HG03571 (cell line): ENCODE measurements around the gene KIAA1210.

Experiments used
- ATAC-seq: cut with Tn5 transposase; IDR thresholded peaks from one replicate; pipeline ENCODE4 v1.9.1; 2021; ENCODE audit not compliant: unreplicated experiment

The KIAA1210 gene

DNA sequence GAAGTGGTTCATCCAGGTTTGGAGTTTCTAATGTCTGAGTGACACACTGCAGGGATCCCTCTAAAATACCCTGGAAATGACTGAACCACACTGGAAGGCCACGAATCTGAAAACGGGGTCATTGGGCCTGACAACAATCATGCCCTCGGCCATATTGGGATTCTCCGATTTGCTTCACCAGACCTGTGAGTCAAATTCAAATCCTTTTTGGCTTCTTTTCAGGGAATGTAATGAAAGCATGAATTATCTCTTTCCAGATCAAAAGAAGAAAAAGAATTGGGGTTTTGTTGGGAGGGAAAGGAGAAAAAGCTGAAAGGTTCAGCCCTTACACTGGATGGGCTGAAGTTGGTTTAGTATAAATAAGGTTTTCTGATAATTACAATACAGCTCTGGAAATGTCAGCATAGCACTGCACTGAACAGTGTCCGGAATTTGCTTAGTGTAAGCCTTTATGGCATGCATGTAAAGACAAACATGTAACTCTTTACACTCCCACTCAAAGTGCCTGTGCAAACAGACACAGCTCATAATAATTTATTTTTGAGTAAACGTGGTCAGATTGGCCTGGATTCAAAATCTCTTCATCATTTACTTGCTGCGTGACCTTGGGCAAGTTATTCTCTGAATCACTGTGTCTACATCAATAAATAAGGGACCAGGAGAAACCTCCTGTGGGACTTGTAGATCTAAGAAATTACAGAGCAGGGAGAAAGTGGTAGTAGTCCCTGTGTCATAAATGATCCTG, 33.4 kb downstream of the KIAA1210 start:
- ATAC-seq = no peak

DNA sequence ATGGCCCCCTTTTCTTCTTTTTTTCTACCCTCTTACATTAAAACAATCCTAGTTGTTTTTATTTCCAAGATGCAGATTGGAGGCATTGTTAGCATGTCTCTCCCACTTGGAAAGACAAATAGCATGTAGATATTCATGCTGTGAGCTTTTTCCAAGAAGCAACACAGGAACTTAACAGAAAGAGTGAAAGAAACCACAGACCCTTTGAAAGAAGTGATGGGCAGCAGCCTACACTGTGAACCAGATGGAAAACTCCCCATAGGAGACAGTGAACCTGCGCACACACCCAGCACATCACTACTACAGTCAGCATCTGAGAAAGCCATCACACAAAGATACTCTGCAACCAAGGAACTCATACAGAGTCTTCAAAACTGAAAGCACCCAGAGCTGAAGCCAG, 37.0 kb downstream of the KIAA1210 start:
- ATAC-seq = no peak

DNA sequence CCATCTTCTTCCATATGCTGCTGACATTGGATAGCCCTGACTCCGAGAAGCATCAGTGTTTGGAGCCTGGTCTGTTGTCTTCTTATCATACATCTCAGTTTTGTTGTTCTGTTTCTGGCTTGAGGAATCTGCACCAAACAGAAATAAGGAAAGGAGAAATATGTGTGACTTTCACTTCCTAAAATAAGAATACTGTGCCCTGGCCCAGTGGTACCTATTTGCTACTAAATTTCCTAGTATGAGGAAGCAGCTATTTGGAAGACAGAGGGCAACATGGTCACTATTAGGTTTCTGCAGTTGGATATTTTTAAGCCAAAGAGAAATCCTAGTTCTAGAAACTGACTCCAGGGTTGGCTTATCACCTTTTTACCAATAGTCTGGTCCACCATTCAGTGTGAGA, 38.0 kb downstream of the KIAA1210 start:
- no peak for ATAC-seq

DNA sequence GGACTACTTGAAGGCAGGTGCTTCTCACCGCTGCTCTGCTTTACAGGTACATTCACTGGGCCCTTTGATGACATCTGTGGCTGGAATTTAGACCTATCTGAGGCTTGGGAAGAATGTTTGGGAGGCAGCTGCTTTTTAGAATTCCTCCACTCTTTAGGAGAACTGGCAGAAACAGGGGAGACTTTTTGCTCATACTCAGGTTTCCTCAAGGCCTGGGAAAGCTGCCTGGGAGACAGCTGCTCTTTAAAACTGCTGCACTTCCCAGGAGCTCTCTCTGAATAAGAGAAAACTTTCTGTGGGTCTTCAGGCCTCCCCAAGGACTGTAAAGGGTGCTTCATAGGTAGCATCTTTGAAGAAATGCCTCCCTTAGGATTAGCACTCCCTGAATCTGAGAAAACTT, 40.5 kb downstream of the KIAA1210 start:
- ATAC-seq = no peak

DNA sequence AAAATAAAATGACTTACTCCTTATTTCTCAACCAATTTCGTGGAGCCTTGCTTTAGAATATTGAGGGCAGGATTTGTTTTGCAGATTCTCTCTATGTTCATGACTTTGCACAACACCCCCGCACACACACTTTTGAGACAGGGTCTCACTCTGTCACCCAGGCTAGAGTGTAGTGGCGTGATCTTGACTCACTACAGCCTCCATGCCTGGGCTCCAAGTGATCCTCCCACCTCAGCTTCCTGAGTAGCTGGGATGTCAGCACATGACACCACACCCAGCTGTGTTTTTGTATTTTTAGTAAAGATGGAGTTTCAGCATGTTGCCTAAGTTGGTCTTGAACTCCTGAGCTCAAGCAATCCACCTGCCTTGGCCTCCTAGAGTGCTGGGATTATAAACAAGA, 42.8 kb downstream of the KIAA1210 start:
- no peak for ATAC-seq

DNA sequence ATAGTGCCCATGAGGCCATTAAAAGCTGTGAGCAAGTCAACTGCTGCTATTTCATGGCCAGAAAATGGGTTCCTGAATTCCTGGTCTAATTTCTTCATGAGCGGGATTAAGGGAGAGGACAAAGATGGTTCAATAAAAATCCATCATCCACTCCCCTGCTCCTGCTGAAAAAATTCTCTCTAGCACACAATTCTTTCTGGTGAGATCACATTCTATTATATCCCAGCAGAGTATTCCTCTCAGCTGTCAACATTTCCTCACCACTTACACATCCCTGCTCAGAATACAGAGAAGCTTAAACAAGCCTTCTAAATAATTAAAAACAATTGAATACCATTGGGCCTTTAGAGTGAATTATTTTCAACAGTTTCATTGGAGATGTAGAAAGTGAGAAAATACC, 45.3 kb downstream of the KIAA1210 start:
- no peak for ATAC-seq

DNA sequence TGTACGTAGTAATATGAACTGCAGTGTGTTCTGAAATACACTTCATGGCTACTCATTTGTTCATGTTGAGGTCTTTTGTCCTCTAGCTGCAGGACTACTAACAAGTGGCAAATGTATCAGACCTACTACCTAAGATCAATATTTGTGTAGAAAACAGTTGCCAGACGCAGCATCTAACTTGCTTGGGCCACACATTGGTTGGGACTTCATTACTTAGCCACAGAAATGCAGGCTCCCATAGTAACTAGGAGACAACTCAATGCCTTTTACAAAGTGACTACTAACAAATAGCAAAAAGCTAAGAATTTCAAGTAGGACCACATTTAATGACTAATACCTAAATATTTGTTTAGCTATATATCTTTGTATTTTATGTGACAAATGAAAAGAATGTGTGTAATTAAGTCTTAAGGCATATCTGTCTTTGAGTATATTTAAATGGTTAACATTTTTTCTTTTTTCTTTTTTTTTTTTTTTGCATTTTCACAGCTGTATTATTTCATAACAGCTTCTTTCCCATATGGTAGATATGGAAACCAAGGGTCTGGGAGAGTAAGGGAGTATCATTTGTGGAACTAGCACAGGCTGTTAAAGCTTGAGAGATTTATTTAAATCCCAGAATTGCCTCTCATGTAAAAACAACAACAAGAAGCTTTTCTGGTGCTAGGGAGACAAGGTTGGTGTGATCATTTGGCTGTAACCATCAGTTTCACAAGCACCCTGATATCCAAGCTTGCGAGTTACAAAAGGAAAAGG, 52.2 kb downstream of the KIAA1210 start:
- ATAC-seq = no peak

DNA sequence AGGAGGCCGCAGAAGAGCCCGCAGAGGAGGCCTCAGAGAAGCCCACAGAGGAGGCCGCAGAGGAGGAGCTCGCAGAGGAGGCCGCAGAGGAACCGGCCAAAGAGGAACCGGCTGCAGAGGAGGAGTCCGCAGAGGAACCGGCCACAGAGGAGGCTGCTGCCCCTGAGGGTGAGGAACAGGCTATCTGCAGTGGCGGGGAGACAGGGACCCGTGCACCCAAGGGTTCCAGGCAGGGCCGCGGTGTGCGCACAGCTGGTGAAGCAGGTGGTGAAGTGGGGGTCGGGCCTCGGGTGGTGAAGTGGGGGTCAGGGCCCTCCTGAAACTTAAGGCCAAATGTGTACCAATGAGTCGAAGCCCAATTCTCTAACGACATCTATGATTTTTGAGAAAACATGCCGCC, 53.7 kb downstream of the KIAA1210 start:
- ATAC-seq = no peak

DNA sequence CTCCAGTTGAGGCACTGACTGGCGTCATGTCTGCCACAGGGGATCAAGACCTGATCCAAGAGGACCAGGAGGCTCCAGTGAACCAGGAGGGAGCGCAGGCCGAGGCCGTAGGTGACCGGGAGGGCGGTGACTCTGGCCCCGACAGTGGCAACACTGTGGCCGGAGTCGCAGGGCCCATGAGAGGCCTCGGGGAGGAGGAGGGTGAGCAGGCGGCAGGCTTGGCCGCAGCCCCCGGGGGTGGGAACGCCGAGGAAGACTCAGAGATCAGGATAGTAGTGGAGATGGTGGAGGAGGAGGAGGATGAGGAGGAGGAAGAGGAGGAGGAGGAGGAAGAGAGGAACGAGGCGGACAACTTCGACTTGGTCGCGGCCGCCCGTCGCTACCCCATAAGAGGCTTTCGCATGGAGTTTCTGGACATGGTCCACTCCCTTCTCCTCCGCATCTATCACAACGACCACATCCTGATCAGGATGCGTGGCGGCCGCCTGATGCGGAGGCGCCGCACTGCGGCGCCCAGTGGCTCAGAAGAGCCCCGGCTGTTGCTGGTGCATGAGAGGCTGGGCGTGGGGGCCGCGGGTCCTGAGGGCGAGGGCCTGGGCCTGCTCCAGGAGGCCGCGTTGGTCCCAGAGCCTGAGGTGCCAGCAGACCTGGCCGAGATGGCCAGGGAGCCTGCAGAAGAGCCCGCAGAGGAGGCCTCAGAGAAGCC, 54.3 kb downstream of the KIAA1210 start:
- ATAC-seq = no peak

DNA sequence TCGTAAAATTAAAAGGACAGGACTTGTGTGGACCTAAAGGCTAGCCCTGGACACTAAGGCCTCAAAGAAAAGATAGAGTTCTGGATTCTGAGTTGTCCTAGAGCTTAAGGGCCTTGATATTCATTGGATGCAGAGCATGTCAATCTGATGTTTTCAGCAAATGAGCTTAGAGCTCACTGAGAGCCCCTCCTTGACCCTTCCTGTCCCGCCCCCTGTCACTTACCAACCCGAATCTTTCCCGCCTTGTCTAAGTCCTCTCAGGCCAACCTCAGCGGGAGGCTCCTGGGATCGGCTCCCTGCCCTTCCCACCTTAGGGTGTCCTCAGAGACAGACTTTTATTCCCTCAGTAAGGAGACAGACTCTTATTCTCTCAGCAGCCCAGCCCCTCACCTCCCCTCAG, 54.9 kb downstream of the KIAA1210 start, which contains the start of gene CT47C1:
CT47C1 (plus strand) TSS at position 250 of the 400 bp plus-strand sequence. CDS start 233 bp downstream, outside the sequence.
- no peak for ATAC-seq

DNA sequence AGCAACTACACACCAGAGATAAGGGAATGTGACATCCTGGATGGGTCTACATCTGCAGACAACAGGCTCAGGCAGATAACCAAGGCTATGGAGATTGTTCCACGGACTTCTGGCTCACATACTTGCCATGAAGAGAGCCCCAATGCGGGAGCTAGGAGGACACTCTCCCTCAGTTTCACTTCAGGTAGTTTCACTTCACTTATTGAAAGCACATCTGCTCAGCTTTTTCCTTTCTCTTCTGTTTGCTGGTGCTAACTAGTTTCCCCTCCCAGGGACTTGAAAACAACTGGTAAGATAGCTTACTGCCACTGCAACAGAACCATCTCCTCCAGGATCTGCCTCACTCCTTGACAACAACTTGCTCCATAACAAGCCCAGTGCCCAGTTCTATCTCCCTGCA, 56.2 kb downstream of the KIAA1210 start:
- ATAC-seq = peak; percentile 49

DNA sequence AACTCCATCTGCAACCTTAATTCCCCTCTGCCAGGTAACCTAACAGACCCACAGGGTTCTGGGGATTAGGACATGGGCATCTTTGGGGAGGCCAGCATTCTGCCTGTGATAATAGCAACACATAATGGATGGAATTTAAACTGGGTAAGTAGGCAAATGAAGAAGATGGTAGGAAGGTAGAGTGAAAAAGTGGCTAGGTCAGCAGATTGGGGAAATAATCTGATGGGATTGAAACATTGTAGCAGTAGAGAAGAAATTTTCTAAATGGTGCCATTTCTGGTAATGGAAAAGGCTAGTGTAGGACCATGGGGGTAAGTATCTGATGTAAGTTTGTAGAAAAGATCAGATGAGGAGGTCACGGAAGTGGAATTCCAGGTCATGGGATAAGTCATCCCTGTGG, 57.9 kb downstream of the KIAA1210 start:
- ATAC-seq = no peak

DNA sequence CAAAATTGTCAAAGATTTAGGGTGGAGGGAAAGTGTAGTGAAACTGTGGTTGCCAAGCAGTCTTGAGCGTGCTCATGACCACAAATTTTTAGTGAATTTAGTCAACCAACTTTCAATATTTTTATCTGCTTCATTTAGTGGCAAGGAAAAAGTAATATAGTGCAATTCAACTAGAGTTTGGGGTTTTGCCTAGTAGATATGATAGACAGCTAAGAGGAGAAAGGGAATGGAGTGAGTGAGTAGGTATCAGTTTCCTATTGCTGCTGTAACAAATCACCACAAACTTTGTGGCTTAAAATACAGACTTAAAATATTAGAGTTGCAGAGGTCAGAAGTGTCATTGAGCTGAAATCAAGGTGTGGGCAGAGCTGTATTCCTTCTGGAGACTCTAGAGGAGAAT, 58.5 kb downstream of the KIAA1210 start:
- no peak for ATAC-seq

DNA sequence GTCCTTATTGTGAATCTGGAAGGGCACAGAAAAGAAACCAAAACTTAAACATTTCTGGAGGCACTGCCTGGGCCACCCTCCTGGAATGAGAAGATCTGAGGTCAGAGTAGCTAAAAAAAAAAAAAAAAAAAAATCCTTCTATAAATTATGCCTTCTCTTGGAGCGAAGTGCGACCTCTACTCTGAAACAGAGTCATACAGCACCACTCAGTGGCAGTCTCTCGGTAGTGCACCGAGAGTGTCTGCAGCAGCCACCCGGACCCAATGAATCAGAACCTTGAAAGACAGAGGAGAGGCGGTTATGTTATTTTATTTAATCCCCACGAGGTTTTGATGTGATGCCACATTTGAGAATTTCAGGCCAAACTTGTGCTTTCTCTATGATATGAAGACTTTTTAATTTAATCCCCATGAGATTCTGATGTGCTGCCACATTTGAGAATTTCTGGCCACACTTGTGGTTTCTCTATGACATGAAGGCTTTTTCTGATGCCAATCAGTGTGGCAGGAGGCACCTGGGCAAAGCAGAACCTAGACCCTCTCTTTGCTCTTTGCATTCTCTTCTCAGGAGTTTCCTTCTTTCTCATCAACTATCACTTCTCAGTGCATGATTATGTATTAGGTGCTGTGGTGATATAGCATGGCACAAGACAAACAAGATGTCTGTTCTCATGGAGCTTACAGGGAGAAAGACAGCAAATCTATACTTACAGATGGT, 60.4 kb downstream of the KIAA1210 start:
- ATAC-seq = no peak

DNA sequence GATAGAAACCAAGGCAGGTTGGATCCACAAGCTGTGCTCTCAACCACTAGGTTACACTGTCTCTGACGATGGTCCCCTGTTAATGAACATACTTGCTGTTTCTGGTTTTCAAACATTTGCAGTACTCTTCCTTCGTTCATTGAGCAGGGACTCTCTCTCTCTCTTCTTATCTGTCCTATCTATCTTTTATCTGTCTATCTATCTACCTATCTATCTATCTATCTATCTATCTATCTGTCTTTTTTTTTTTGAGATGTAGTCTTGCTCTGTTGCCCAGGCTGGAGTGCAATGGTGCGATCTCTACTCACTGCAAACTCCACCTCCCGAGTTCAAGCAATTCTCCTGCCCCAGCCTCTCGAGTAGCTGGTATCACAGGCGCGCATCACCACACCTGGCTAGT, 64.2 kb downstream of the KIAA1210 start:
- no peak for ATAC-seq

DNA sequence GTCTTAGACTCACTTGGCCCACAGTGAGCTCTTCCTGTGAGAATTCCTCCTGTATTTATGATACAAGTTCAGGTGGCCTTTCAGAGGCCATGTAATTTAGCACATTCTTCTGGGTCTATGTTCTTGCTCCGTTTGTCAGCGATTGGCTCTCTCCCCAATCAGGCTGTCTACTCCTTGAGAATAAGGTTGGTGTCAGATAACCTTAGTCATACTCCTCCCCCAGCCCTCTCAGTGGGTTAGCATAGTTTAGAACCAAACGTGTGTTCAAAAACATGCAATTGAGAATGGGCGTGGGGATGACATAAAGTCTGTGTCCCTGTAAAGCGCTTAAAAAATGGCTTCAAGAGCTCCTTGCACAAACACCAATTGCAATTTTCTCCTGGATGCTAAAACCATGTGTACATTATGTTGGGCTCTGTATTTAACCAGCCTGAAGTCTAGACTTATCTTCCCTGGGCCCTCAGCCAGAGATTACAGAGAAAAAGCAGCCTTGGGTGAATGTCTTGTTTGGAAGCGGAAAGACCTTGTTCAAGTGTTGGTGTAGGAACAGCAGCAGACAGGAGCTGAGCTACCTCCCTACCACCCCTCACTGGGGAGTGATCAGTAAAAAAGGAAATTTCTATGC, 64.8 kb downstream of the KIAA1210 start:
- no peak for ATAC-seq

DNA sequence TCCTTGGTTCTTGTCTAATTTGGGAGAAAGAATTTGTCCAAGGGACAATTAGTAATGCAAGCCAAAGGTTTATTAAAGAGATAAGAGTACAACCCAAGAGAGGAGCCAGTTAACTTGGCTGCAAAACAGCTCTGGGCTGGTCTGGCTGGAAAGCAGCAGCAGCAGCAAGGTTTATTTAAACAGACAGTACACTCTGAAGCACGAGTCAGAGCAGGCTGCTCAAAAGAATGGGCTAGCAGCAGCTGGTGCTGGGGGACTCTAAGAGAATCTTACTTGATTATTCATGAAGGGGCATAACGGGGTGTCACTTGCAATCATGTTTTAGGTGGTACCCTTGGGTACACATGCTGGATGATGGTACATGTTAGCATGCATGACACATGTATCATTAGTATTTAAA, 71.9 kb downstream of the KIAA1210 start:
- no peak for ATAC-seq

DNA sequence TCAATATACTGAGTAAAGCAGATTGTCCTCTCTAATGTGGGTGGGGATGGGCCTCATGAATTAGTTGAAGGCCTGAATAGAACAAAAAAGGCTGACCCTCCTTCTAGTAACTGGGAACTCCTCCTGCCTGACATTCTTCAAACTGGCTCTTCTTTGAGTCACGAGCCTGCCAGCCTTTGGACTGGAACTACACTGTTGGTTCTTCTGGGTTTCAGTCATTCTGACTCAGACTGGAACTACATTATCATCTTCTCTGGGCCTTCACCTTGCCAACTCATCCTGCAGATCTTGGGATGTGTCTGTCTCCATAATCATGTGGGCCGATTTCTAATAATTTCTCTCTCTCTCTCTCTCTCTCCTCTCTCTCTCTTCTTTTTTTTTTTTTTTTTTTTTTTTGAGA, 81.7 kb downstream of the KIAA1210 start:
- ATAC-seq = no peak

DNA sequence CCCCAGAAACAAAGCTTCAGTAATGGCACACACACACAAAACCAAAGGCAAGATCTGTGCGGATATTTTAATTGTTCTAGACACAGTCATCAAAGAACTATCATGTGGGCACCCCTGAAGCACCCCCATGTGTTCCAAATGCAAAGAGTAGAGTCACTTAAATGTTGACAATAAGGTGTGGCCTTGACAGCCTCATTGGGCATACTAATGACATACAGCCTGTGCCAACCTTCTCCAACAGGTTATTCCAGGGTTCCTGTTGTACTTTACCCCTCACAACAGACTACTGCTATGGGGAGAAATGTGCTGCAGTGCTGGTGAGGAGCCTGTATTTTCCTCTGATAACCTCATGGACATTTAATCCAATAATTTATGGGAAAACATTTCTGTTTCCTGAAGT, 84.6 kb downstream of the KIAA1210 start:
- ATAC-seq = no peak

DNA sequence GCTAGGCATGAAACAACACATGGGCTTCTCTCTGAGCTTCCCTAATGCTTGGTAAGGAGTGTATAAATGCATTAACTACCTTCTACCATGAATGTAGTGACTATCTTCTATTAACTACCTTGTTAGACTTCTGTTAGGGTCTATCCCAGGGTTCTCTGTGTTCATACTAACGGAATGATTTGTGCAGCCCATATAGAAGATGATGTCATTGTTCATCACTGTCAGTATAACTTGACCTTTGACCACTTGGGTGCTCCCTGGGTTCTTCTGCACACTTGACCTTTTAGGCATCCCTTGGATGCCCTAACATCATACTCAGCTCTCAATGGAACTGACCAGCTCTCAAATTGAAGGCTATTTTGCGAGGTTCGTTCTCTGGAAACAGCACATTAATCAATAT, 85.6 kb downstream of the KIAA1210 start:
- no peak for ATAC-seq

DNA sequence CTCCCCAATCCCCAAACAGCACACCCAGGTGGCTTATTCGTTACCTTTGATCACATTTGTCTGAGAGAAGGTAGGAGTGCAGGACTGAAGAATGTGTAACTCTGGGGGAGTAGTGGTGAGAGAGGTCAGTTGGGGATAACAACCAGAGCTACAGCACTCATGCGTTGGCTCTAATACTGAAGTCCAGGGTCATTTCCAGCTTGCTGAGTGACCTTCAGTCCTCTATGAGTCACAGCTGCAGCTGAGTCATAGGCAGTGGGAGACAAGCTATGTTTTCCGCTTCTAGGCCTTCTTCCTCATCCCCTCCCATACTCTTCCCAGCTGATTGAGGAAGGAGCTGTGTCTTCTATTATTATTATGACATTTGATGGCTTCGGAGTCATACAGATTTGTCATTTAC, 86.4 kb downstream of the KIAA1210 start:
- no peak for ATAC-seq
